HEK293T (cell line): ENCODE measurements around the gene AAK1.
"Not testable (repeated sequence)": the region's sequence is repeated elsewhere in the genome, so short reads cannot be mapped to it uniquely, and the experiment has no call there.

Experiments used
- CTCF ChIA-PET: fragments of 350-600 bp; formaldehyde crosslinking; extraction: SDS; loops from one replicate; lab custom pipeline; 2021; ENCODE audit warnings: antibody characterized with exemption, inconsistent platforms; lab: Yijun Ruan, JAX
- POLR2A ChIA-PET: fragments of 350-600 bp; formaldehyde crosslinking; extraction: SDS; loops from one replicate; lab custom pipeline; 2020; ENCODE audit warnings: antibody characterized with exemption, inconsistent platforms; lab: Yijun Ruan, JAX
- DNase-seq: peaks from one replicate; pipeline ENCODE4 v3.0.0; 2012; ENCODE audit warnings: mixed read lengths; ENCODE audit errors: extremely low spot score
- ARNT ChIP-seq: fragments of 450-650 bp; IDR thresholded peaks from 2 replicates; pipeline ENCODE4 v1.6.1; 2017; ENCODE audit warnings: mild to moderate bottlenecking
- BHLHE40 ChIP-seq: fragments of 450-650 bp; IDR thresholded peaks from 2 replicates; pipeline ENCODE4 v1.6.1; 2016; ENCODE audit warnings: mild to moderate bottlenecking, moderate library complexity, borderline replicate concordance
- CTBP1 ChIP-seq: fragments of 450-650 bp; IDR thresholded peaks from 2 replicates; pipeline ENCODE4 v1.6.1; 2016; ENCODE audit warnings: borderline replicate concordance
- ELF4 ChIP-seq: fragments of 450-650 bp; IDR thresholded peaks from 2 replicates; pipeline ENCODE4 v1.6.1; 2017; ENCODE audit warnings: antibody characterized with exemption
- FOXA1 ChIP-seq: fragments of 450-650 bp; IDR thresholded peaks from 2 replicates; pipeline ENCODE4 v1.6.1; 2016; ENCODE audit warnings: mild to moderate bottlenecking
- FOXK2 ChIP-seq: fragments of 450-650 bp; IDR thresholded peaks from 2 replicates; pipeline ENCODE4 v1.6.1; 2016; ENCODE audit warnings: mild to moderate bottlenecking
- FOXM1 ChIP-seq: fragments of 450-650 bp; IDR thresholded peaks from 2 replicates; pipeline ENCODE4 v1.6.1; 2017; ENCODE audit warnings: mild to moderate bottlenecking, borderline replicate concordance
- HDGF ChIP-seq: fragments of 450-650 bp; IDR thresholded peaks from 2 replicates; pipeline ENCODE4 v1.6.1; 2017; ENCODE audit warnings: antibody characterized with exemption, borderline replicate concordance
- L3MBTL2 ChIP-seq: fragments of 450-650 bp; conservative IDR thresholded peaks from 2 replicates; pipeline ENCODE4 v1.6.1; 2016; ENCODE audit warnings: mild to moderate bottlenecking
- LEF1 ChIP-seq: fragments of 450-650 bp; IDR thresholded peaks from 2 replicates; pipeline ENCODE4 v1.6.1; 2017; ENCODE audit warnings: mild to moderate bottlenecking, borderline replicate concordance
- NFRKB ChIP-seq: fragments of 450-650 bp; IDR thresholded peaks from 2 replicates; pipeline ENCODE4 v1.6.1; 2016; ENCODE audit warnings: mild to moderate bottlenecking, moderate library complexity
- SP1 ChIP-seq: fragments of 450-650 bp; IDR thresholded peaks from 2 replicates; pipeline ENCODE4 v1.6.1; 2017
- SUZ12 ChIP-seq: fragments of 450-650 bp; IDR thresholded peaks from 2 replicates; pipeline ENCODE4 v1.6.1; 2016; ENCODE audit warnings: mild to moderate bottlenecking
- TARDBP ChIP-seq: fragments of 450-650 bp; IDR thresholded peaks from 2 replicates; pipeline ENCODE4 v1.6.1; 2016
- ZNF384 ChIP-seq: fragments of 450-650 bp; IDR thresholded peaks from 2 replicates; pipeline ENCODE4 v1.6.1; 2016
- TF ChIP-seq, protein P1 (sequence below): fragments of 450-650 bp; IDR thresholded peaks from 2 replicates; pipeline ENCODE4 v1.6.1; 2016

Gene AAK1

DNA sequence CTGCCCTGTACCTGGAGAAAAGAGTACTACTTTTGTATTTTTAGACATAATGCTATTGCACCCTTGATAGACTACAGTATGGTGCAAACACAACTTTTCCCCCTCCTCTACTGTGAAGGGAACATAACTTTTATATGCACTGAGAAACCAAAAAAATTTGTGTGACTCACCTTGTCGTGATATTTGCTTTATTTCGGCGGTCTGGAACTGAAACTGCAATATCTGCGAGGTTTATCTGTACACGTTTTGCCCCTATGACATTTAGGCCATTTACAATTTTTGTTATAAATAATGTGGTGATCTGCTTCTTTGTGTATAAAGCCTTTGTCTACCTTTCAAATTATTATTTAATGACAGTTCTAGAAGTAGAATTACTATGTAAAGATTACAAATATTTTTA is 34.4 kb upstream of the AAK1 start:
- DNase-seq: no peak
- no peak for TF ChIP-seq ELF4
- TF ChIP-seq SUZ12: no peak
- TF ChIP-seq SP1: no peak
- TF ChIP-seq TARDBP: no peak
- no peak for TF ChIP-seq CTBP1
- no peak for TF ChIP-seq HDGF
- no peak for TF ChIP-seq FOXK2
- no peak for TF ChIP-seq LEF1
- TF ChIP-seq NFRKB: no peak
- TF ChIP-seq BHLHE40: no peak
- TF ChIP-seq FOXM1: no peak
- TF ChIP-seq FOXA1: no peak
- TF ChIP-seq ARNT: no peak
- no peak for TF ChIP-seq ZNF384
- TF ChIP-seq L3MBTL2: no peak
- ChIA-PET POLR2A (no interaction called here), CTCF (no interaction called here)

DNA sequence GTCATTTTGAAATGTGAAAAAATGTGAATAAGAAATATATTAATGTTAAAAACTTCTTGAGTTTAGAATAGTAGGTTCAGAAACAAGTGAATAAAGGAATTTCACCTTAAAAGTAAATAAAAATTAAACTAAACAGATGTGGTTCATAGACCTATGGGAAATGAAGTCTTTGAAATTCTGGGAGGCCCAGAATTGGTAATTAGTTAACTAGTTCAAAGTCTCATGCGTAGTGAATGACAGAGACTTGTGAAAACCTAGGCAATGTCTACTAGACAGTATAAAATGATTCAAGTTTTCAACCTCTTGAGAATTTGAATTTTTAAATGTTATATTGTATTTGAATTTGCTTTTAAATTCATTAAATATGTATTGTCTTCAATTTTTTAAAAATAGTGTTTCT is 32.6 kb upstream of the AAK1 start:
- ChIA-PET CTCF (no interaction called here), POLR2A (no interaction called here)
- TF ChIP-seq SP1 (no peak), SUZ12 (no peak), NFRKB (no peak), FOXA1 (no peak), CTBP1 (no peak), BHLHE40 (no peak), HDGF (no peak), ELF4 (no peak)
- no peak for DNase-seq

DNA sequence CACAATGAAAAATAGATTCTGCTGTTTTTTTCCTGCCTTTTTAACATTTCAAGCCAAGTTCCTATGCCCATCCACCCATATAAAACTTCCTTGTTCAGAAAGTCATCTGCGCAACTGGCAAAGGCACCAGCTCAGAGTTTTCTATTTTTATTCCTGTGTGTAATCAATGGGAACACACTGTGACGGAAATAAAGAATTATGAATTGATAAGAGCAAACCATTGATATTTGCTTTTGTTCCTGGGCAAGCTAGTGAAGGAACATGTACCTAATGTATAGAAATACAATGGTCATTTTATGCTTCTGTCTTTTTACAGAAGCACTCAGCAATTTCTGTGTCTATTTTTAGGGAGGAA is 30.8 kb upstream of the AAK1 start:
- ChIA-PET POLR2A (no interaction called here), CTCF (no interaction called here)
- no peak for TF ChIP-seq L3MBTL2
- no peak for TF ChIP-seq BHLHE40
- TF ChIP-seq, protein P1, sequence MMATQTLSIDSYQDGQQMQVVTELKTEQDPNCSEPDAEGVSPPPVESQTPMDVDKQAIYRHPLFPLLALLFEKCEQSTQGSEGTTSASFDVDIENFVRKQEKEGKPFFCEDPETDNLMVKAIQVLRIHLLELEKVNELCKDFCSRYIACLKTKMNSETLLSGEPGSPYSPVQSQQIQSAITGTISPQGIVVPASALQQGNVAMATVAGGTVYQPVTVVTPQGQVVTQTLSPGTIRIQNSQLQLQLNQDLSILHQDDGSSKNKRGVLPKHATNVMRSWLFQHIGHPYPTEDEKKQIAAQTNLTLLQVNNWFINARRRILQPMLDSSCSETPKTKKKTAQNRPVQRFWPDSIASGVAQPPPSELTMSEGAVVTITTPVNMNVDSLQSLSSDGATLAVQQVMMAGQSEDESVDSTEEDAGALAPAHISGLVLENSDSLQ: no peak
- TF ChIP-seq CTBP1: no peak
- TF ChIP-seq FOXA1: no peak
- TF ChIP-seq FOXM1: no peak
- no peak for TF ChIP-seq FOXK2
- no peak for TF ChIP-seq NFRKB
- no peak for TF ChIP-seq HDGF
- TF ChIP-seq ZNF384: no peak
- no peak for TF ChIP-seq SP1
- no peak for TF ChIP-seq TARDBP
- TF ChIP-seq LEF1: no peak
- no peak for TF ChIP-seq ARNT
- no peak for TF ChIP-seq ELF4
- no peak for TF ChIP-seq SUZ12
- no peak for DNase-seq

DNA sequence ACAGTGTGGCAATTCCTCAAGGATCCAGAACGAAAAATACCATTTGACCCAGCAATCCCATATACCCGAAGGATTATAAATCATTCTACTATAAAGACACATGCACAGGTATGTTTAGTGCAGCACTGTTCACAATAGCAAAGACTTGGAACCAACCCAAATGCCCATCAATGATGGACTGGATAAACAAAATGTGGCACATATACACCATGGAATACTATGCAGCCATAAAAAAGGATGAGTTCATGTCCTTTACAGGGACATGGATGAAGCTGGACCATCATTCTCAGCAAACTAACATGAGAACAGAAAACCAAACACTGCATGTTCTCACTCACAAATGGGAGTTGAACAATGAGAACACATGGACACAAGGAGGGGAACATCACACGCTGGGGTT is 29.6 kb upstream of the AAK1 start:
- POLR2A ChIA-PET, CTCF ChIA-PET, DNase-seq: not testable (repeated sequence)

DNA sequence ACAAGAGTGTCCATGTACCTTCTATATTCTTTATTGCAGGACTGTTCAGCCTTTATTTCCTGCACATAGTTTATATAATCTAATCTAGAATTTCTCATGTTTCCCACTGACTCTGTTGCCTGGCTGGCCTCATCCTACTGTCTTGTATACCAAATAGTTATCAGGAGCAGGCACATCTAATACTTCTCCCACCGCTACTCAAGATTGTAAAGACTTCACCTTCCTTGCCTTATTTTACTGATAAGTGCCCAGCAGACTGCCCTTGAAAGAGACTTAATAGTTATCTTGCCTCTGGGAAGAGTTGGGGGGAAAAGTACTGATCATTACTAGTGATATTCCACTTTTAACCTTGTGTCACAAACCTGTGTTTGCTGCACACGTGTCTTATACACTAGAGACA is 26.1 kb upstream of the AAK1 start:
- DNase-seq: no peak
- TF ChIP-seq FOXA1: no peak
- no peak for TF ChIP-seq TARDBP
- TF ChIP-seq, protein P1: no peak
- TF ChIP-seq ELF4: no peak
- TF ChIP-seq ZNF384: no peak
- no peak for TF ChIP-seq FOXK2
- no peak for TF ChIP-seq FOXM1
- no peak for TF ChIP-seq ARNT
- TF ChIP-seq CTBP1: no peak
- TF ChIP-seq HDGF: no peak
- POLR2A ChIA-PET: no interaction called here
- CTCF ChIA-PET: no interaction called here

DNA sequence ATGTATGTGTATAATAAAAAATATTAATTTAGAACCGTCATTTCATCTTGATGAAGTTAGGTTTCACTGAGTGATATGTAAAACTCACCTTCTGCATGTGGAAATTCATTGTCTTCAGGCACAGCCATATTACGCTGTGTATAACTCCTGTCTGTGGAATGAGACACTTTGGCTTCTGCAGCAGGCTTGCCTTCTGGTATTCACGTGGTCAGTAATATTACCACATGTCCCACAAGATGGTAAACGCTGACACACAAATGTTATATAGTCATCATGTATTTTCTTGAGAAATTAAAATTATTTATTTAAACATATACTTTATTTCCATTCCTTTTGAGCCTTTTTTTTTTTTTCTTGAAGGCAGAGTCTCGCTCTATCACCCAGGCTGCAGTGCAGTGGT is 25.1 kb upstream of the AAK1 start:
- no peak for DNase-seq
- POLR2A ChIA-PET: no interaction called here

More for the DNA sequence above, 25.1 kb upstream of the AAK1 start:
- CTCF ChIA-PET: no interaction called here
- no peak for TF ChIP-seq ZNF384
- no peak for TF ChIP-seq FOXA1
- no peak for TF ChIP-seq TARDBP
- TF ChIP-seq, protein P1: no peak
- no peak for TF ChIP-seq HDGF
- no peak for TF ChIP-seq BHLHE40
- no peak for TF ChIP-seq SUZ12
- no peak for TF ChIP-seq FOXM1
- TF ChIP-seq ARNT: no peak
- TF ChIP-seq CTBP1: no peak
- no peak for TF ChIP-seq SP1
- TF ChIP-seq ELF4: no peak
- TF ChIP-seq NFRKB: no peak
- no peak for TF ChIP-seq L3MBTL2
- TF ChIP-seq FOXK2: no peak
- TF ChIP-seq LEF1: no peak
